ENCODE data around the gene LRIG1. TPM values are rescaled to one million over a fixed set of nuclear protein-coding genes. Genes with fewer than 3 reads are reported as not detected.
A peak's percentile ranks its signal among the peaks of the same experiment; 100 is the strongest.

The LRIG1 gene
- total and polyA plus RNA-seq, 10 of the 15 experiments (the other 5 are each of a cell fraction or from before 2014, with no cell fraction given): 0.84 to 16.4 (median 8.1) TPM

DNA sequence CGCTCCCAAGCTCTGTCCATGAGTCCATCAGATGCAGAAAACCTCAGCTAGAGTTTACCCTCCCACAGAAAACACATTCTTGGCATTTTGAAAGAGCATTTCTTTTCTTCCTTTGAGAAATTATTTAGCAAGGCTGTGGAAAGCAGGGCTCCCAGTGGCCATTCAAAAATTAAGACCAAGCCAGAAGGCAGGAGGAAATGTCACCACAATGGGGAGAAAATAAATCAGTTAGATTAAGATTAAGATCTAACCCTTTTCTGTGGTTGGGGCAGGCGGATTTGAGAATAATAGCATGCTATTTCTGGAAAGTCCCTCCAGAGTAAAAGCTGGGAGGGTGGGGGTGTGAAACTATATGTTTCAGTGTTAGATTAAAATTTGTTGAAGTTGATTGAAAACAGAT lies 20.2 kb downstream of the LRIG1 start (continued):
- TF ChIP-seq PAX8 (IDR thresholded peaks at IDR 0.05) (no peak), EZH2 (IDR thresholded peaks at IDR 0.05; ENCODE audit: borderline replicate concordance, control insufficient read depth, low read depth, low read length) (no peak), ZNF274 (IDR thresholded peaks at IDR 0.05; ENCODE audit: insufficient read depth, insufficient read length) (no peak), FOS (IDR thresholded peaks at IDR 0.05; ENCODE audit: borderline replicate concordance, extremely low read depth, insufficient read length) (no peak), STAT3 (IDR thresholded peaks at IDR 0.05; ENCODE audit: low read depth, low read length) (no peak), NBN (IDR thresholded peaks at IDR 0.05) (no peak), KAT2A (conservative IDR thresholded peaks at IDR 0.05; ENCODE audit: control insufficient read depth, low read depth, low read length) (no peak), CEBPB (IDR thresholded peaks at IDR 0.05; ENCODE audit: borderline replicate concordance in 1 of 2, low read depth in 2 of 2, low read length in 2 of 2) (no peak), SMAD1 (IDR thresholded peaks at IDR 0.05; ENCODE audit: low read depth, partially characterized antibody) (no peak), BHLHE40 (IDR thresholded peaks at IDR 0.05; ENCODE audit: borderline replicate concordance in 1 of 2, low read depth in 2 of 2, low read length in 1 of 2) (peak in 1 of 2 experiments; percentile 46; a peak in 1 of 4 replicates), MXI1 (IDR thresholded peaks at IDR 0.05; ENCODE audit: low read depth, low read length) (no peak), FOXK2 (IDR thresholded peaks at IDR 0.05) (no peak), GABPA (IDR thresholded peaks at IDR 0.05; ENCODE audit: low read depth) (no peak), SMAD5 (IDR thresholded peaks at IDR 0.05; ENCODE audit: low read depth) (no peak), MYC (IDR thresholded peaks at IDR 0.05; ENCODE audit: insufficient read depth, insufficient read length, insufficient replicate concordance, low read length, severe bottlenecking) (no peak)
- TF ChIP-seq, protein P1, sequence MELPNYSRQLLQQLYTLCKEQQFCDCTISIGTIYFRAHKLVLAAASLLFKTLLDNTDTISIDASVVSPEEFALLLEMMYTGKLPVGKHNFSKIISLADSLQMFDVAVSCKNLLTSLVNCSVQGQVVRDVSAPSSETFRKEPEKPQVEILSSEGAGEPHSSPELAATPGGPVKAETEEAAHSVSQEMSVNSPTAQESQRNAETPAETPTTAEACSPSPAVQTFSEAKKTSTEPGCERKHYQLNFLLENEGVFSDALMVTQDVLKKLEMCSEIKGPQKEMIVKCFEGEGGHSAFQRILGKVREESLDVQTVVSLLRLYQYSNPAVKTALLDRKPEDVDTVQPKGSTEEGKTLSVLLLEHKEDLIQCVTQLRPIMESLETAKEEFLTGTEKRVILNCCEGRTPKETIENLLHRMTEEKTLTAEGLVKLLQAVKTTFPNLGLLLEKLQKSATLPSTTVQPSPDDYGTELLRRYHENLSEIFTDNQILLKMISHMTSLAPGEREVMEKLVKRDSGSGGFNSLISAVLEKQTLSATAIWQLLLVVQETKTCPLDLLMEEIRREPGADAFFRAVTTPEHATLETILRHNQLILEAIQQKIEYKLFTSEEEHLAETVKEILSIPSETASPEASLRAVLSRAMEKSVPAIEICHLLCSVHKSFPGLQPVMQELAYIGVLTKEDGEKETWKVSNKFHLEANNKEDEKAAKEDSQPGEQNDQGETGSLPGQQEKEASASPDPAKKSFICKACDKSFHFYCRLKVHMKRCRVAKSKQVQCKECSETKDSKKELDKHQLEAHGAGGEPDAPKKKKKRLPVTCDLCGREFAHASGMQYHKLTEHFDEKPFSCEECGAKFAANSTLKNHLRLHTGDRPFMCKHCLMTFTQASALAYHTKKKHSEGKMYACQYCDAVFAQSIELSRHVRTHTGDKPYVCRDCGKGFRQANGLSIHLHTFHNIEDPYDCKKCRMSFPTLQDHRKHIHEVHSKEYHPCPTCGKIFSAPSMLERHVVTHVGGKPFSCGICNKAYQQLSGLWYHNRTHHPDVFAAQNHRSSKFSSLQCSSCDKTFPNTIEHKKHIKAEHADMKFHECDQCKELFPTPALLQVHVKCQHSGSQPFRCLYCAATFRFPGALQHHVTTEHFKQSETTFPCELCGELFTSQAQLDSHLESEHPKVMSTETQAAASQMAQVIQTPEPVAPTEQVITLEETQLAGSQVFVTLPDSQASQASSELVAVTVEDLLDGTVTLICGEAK (IDR thresholded peaks at IDR 0.05; ENCODE audit: borderline replicate concordance): no peak
- TF ChIP-seq, protein P2, sequence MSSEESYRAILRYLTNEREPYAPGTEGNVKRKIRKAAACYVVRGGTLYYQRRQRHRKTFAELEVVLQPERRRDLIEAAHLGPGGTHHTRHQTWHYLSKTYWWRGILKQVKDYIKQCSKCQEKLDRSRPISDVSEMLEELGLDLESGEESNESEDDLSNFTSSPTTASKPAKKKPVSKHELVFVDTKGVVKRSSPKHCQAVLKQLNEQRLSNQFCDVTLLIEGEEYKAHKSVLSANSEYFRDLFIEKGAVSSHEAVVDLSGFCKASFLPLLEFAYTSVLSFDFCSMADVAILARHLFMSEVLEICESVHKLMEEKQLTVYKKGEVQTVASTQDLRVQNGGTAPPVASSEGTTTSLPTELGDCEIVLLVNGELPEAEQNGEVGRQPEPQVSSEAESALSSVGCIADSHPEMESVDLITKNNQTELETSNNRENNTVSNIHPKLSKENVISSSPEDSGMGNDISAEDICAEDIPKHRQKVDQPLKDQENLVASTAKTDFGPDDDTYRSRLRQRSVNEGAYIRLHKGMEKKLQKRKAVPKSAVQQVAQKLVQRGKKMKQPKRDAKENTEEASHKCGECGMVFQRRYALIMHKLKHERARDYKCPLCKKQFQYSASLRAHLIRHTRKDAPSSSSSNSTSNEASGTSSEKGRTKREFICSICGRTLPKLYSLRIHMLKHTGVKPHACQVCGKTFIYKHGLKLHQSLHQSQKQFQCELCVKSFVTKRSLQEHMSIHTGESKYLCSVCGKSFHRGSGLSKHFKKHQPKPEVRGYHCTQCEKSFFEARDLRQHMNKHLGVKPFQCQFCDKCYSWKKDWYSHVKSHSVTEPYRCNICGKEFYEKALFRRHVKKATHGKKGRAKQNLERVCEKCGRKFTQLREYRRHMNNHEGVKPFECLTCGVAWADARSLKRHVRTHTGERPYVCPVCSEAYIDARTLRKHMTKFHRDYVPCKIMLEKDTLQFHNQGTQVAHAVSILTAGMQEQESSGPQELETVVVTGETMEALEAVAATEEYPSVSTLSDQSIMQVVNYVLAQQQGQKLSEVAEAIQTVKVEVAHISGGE (CRISPR knock-in tag; IDR thresholded peaks at IDR 0.05): no peak
- TF ChIP-seq, protein P3, sequence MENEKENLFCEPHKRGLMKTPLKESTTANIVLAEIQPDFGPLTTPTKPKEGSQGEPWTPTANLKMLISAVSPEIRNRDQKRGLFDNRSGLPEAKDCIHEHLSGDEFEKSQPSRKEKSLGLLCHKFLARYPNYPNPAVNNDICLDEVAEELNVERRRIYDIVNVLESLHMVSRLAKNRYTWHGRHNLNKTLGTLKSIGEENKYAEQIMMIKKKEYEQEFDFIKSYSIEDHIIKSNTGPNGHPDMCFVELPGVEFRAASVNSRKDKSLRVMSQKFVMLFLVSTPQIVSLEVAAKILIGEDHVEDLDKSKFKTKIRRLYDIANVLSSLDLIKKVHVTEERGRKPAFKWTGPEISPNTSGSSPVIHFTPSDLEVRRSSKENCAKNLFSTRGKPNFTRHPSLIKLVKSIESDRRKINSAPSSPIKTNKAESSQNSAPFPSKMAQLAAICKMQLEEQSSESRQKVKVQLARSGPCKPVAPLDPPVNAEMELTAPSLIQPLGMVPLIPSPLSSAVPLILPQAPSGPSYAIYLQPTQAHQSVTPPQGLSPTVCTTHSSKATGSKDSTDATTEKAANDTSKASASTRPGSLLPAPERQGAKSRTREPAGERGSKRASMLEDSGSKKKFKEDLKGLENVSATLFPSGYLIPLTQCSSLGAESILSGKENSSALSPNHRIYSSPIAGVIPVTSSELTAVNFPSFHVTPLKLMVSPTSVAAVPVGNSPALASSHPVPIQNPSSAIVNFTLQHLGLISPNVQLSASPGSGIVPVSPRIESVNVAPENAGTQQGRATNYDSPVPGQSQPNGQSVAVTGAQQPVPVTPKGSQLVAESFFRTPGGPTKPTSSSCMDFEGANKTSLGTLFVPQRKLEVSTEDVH (IDR thresholded peaks at IDR 0.05; ENCODE audit: low read depth, partially characterized antibody): no peak
- TF ChIP-seq, protein P4, sequence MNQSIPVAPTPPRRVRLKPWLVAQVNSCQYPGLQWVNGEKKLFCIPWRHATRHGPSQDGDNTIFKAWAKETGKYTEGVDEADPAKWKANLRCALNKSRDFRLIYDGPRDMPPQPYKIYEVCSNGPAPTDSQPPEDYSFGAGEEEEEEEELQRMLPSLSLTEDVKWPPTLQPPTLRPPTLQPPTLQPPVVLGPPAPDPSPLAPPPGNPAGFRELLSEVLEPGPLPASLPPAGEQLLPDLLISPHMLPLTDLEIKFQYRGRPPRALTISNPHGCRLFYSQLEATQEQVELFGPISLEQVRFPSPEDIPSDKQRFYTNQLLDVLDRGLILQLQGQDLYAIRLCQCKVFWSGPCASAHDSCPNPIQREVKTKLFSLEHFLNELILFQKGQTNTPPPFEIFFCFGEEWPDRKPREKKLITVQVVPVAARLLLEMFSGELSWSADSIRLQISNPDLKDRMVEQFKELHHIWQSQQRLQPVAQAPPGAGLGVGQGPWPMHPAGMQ (IDR thresholded peaks at IDR 0.05; ENCODE audit: borderline replicate concordance): no peak
